Measurements from ENCODE around the gene TEX2. TPM values are rescaled to one million over a fixed set of nuclear protein-coding genes. Genes with fewer than 3 reads are reported as not detected.
A peak's percentile ranks its signal among the peaks of the same experiment; 100 is the strongest.

TEX2 gene
- polyA plus RNA-seq, 1 of the 3 experiments (the other 2 are of a cell fraction), result 24.0 TPM

- TF ChIP-seq RAD21 (IDR thresholded peaks at IDR 0.05; ENCODE audit: low read length) (no peak), CTCF (IDR thresholded peaks at IDR 0.05) (no peak), EP300 (IDR thresholded peaks at IDR 0.05; ENCODE audit: borderline replicate concordance in 1 of 2, low read depth in 1 of 2, low read length in 1 of 2) (no peak; a peak in 1 of 4 replicates), TCF12 (IDR thresholded peaks at IDR 0.05) (0 out of 2 replicates have a peak, but pooled peaks have one; percentile 32), GATA2 (CRISPR knock-in tag; IDR thresholded peaks at IDR 0.05) (no peak)
Measured at GRCh38 chr17:64103391-64104364, 159.4 kb downstream of the TEX2 start (continued).

GRCh38 chr17:64102627-64103390, 160.3 kb downstream of the TEX2 start:
- no peaks in the 10 kb centered on the region for H3K79me2 ChIP-seq (ENCODE audit: insufficient read depth)
- H3K9me3 ChIP-seq, result no peaks in the 10 kb centered on the region
- H3K4me1 ChIP-seq (ENCODE audit: control insufficient read depth in 1 of 2, insufficient read depth in 2 of 2, low read depth in 1 of 2, low read length in 1 of 2), result no peaks in the 10 kb centered on the region; a peak in 1 of 4 replicates
- no peak overlapping the region for H3K4me3 ChIP-seq (ENCODE audit: low read depth in 2 of 2, low read length in 1 of 2)
- DNase-seq, result no peak
- no peaks in the 10 kb centered on the region for H3K36me3 ChIP-seq (replicated peaks in 1 of 2; ENCODE audit: control insufficient read depth in 1 of 2, insufficient read depth in 2 of 2, low read length in 1 of 2)
- H3K4me2 ChIP-seq, result no peak overlapping the region
- 95% methylated on average over 7 of the region's 7 CpGs for WGBS (ENCODE audit: low lambda C conversion rate)
- H4K20me1 ChIP-seq (ENCODE audit: insufficient read depth), result no peaks in the 10 kb centered on the region
- no peaks in the 10 kb centered on the region for H3K27me3 ChIP-seq (ENCODE audit: insufficient read depth)
- POLR2A ChIA-PET, result no interaction called here
- H3K9me2 ChIP-seq, result no peaks in the 10 kb centered on the region
- CTCF ChIA-PET, result interaction anchor here (1.1 to 2.7 kb wide), 5 partner anchors 19 to 179 kb away, joined by 3 to 10 read pairs (median 5); no protein-coding TSS in a partner anchor
- no peak overlapping the region for H3K9ac ChIP-seq
- no peak overlapping the region for H2AFZ ChIP-seq (ENCODE audit: low read depth)
- peaks cover 2% of the 10 kb centered on the region for H3F3A ChIP-seq (replicated peaks; ENCODE audit: insufficient read depth)
- H3K27ac ChIP-seq (ENCODE audit: low read depth in 2 of 2, low read length in 1 of 2), result no peak overlapping the region
- TF ChIP-seq GATA2 (CRISPR knock-in tag; IDR thresholded peaks at IDR 0.05) (no peak), EP300 (IDR thresholded peaks at IDR 0.05; ENCODE audit: borderline replicate concordance in 1 of 2, low read depth in 1 of 2, low read length in 1 of 2) (no peak), CHD2 (IDR thresholded peaks at IDR 0.05; ENCODE audit: low read length, partially characterized antibody) (no peak), USF2 (IDR thresholded peaks at IDR 0.05; ENCODE audit: borderline replicate concordance, low read depth, low read length) (no peak), RFX5 (IDR thresholded peaks at IDR 0.05; ENCODE audit: low read length) (no peak), USF1 (IDR thresholded peaks at IDR 0.05; ENCODE audit: borderline replicate concordance, low read depth) (no peak), TAF1 (IDR thresholded peaks at IDR 0.05; ENCODE audit: borderline replicate concordance, low read depth, low read length) (no peak), PBX3 (IDR thresholded peaks at IDR 0.05) (no peak), EZH2phosphoT487 (IDR thresholded peaks at IDR 0.05; ENCODE audit: borderline replicate concordance, low read depth) (no peak), FOXJ3 (CRISPR knock-in tag; IDR thresholded peaks at IDR 0.05) (no peak), FOSL2 (IDR thresholded peaks at IDR 0.05; ENCODE audit: borderline replicate concordance, low read depth) (no peak), MEF2A (IDR thresholded peaks at IDR 0.05; ENCODE audit: borderline replicate concordance, low read depth) (no peak), YY1 (IDR thresholded peaks at IDR 0.05; ENCODE audit: low read depth) (no peak), MAX (IDR thresholded peaks at IDR 0.05; ENCODE audit: low read depth) (no peak), POLR2AphosphoS5 (IDR thresholded peaks at IDR 0.05; ENCODE audit: low read depth, low read length) (no peak), REST (IDR thresholded peaks at IDR 0.05; ENCODE audit: low read depth, low read length) (no peak), ELF1 (IDR thresholded peaks at IDR 0.05) (no peak)
